Colon (tissue), 2 donors: ENCODE results near the gene ATP8B4.
"Not testable (repeated sequence)": the region's sequence is repeated elsewhere in the genome, so short reads cannot be mapped to it uniquely, and the experiment has no call there.

Experiments used
- FAIRE-seq: peaks from 2 replicates; lab custom pipeline; 2012; peaks lifted over from hg19 to GRCh38; lab: Jason Lieb, UNC
- donor health status: control.
- donor health status: control.

ATP8B4 gene

GRCh38 chr15:50140983-50141382 is 21.9 kb upstream of the ATP8B4 start:
- no peak for FAIRE-seq

DNA sequence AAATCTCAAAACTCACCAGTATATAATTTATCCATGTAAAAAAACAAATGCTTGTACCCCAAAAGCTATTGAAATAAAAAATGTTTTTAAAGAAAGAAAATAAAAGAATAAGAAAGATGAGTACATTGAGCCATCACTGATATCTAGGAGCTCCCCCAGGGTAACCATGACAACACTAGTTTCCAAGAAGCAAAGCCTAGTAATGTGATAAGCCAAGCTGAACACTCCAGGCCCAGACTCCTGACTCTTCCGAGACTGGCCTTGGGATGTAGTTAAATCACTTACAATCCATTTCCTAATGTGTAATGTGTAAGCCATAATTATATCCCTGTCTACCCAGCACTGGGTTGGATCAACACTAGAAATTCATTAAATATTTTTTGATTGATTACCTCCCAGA is 21.1 kb upstream of the ATP8B4 start:
- FAIRE-seq, result no peak

DNA sequence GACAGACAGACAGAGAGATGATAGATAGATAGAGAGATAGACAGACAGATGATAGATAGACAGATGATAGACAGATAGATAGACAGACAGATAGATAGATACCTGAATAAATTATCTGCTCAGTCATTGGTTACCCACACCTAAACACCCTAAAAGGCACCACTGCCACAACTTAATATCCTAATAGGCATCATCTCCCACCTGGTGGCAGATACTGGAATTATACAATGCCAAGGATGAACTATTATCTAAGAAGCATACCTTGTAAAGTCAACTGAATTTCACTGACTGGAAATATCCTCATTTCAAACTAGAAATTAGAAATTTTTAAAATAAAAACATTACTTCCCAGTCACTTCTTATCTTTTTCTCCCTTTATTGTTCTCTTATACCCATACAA is 19.4 kb upstream of the ATP8B4 start:
- no peak for FAIRE-seq

DNA sequence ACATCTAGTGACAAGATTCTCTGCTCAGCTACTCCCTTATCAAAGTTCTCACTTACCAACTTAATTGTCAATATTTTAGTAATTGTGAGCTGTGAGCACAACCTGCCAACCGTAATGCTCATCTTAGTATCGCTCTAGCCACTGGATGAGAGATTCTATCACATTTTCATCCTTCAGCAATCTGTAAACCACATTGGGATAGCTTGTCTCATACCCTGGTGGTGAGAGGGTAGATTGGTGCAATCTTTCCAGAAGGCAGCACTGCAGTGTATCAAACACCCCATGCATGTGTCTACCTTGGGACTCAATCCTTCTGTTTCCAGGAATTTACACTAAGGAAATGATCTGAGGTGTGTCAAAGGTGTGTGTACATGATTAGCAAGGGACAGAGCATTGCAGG is 18.9 kb upstream of the ATP8B4 start:
- FAIRE-seq, result no peak

GRCh38 chr15:50137330-50137761 is 18.3 kb upstream of the ATP8B4 start:
- no peak for FAIRE-seq

GRCh38 chr15:50135031-50135551 is 16.1 kb upstream of the ATP8B4 start:
- FAIRE-seq, result no peak

DNA sequence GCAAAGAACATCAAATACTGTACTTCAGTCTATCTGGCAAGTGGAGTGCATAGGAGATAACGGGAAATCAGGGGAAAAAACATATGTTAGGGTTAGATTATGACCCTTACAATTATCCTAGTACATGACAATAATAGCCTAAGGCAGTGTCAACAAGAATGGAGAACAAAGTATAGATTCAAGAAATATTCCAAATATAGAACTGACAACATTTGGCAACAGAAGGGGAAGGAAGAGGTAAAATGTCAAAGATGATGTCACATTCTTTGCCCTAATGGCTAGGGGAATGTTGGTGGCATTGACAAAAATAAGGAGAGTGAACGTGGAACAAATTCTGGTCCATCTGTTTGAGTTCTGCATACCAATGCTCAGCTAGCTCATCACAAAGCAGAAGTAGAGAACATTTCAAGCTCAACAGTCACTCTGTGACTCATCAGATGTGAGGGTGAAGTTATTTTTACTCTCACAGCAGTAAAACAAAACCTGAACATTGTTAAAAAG is 15.5 kb upstream of the ATP8B4 start:
- no peak for FAIRE-seq

DNA sequence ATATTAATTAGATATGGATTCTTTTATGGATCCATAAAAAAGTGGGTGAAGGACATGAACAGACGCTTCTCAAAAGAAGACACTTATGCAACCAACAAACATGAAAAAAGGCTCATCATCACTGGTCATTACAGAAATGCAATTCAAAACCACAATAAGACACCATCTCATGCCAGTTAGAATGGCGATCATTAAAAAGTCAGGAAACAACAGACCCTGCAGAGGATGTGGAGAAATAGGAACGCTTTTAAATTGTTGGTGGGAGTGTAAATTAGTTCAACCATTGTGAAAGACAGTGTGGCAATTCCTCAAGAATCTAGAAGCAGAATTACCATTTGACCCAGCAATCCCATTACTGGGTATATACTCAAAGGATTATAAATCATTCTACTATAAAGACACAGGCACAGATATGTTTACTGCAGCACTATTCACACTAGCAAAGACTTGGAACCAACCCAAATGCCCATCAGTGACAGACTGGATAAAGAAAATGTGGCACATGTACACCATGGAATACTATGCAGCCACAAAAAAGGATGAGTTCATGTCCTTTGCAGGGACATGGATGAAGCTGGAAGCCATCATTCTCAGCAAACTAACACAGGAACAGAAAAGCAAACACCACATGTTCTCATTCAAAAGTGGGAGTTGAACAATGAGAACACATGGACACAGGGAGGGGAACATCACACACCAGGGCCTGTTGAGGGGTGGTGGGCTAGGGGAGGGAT is 13.4 kb upstream of the ATP8B4 start:
- not testable (repeated sequence) for FAIRE-seq

GRCh38 chr15:50131617-50132016 is 12.6 kb upstream of the ATP8B4 start:
- FAIRE-seq, result no peak

DNA sequence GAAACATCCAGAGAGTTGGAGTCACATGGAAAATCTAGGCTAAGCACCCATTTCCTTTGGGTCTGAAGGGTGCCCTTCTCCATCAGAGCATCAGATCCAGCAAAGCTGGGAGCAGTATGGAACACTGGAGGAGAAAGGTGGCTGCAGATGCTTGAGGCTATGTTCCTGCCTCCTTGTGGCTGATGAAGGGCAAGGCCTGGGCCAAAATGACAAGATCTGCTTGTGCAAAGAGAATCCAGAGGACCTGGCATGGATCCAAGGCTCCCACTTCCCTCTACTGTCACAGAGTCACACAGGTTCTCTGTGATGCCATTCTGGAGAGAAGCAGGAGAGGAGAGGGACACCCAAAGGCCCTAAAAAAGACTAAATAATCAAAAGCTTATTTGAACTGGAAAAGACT is 9.2 kb upstream of the ATP8B4 start:
- FAIRE-seq, result no peak

- no peak for FAIRE-seq
These were observed 8.3 kb upstream of the ATP8B4 start for GRCh38 chr15:50127255-50127777.

DNA sequence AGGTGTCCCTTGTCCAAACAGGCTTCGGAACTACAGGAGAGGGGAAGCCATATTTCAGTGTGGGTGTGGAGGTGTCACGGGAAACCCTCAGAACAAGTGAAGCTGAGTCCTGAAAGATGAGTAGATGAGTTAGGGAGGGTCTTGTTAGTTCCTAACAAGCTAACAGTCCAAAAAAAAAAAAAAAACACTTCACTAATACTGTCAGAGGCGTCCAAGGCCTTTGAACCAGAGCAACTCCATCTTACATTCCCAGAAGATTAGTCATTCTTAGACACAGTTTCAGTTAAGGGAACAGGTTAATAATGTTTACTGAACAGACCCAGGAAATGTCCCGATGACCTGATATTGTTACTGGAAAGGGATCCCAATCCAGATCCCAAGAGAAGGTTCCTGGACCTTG is 7.0 kb upstream of the ATP8B4 start:
- FAIRE-seq, result no peak

GRCh38 chr15:50124631-50125030 is 5.6 kb upstream of the ATP8B4 start:
- FAIRE-seq, result no peak

- no peak for FAIRE-seq
These were observed 5.0 kb upstream of the ATP8B4 start for GRCh38 chr15:50123861-50124557.

DNA sequence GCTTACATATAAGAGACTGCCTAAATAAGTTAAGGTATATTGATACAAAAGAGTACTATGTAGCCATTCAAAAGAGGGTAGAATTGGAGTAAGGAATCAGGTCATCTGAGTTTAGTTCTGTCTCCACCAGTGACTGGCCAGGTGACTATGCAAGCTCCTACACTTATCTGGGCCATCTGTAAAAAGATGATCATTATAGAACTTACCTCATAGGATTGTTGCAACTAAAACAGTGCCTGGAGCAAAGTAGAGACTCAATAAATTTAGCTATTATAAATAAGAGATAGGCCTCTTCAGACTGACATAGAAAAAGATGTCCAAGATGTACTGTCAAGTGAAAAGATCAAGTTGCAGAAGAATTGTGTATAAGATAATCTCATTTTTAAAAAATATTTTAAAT is 1.7 kb upstream of the ATP8B4 start:
- FAIRE-seq, result no peak

DNA sequence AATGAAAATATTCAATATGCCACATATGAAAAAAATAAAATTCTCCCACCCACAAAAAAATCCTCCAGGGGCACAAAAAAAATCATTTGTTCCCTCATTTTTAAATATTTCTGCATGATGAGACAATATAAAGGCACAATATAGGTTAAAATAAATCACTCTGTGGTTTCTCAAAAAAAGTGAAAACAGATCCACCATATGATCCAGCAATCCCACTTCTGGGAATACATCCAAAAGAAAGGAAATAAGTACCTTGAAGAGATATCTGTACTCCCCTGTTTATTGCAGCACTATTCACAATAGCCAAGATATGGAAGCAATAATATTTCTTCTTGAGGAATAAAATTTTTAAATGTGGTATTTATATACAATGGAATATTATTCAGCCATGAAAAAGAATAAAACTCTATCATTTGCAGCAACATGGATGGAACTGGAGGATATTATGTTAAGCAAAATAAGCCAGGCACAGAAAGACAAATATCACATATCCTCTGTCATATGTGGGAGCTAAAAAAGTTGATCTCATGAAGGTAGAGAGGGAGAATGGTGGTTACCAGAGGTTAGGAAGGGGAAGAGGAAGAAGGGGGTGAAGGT is 1.5 kb downstream of the ATP8B4 start:
- no peak for FAIRE-seq

DNA sequence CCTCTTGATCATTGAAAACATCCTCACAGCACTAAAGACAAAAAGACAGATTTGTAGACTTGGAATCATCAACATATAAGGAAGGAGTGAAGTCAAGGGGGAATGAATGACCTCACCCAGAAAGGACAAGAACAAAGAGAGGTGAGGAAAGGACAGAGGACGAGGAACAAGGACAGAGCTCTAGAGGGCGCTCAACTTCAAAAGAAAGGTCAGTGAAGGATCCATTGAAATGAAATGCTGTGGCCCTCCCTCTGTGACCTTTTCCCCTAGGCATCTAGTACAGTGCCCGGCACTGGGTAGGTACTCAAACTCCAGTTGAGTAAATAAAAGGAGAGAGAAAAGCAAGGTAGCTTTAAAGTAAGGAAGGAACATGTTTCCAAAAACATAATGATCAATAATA is 2.6 kb downstream of the ATP8B4 start:
- FAIRE-seq, result no peak

GRCh38 chr15:50113992-50114780 is 4.8 kb downstream of the ATP8B4 start:
- no peak for FAIRE-seq

DNA sequence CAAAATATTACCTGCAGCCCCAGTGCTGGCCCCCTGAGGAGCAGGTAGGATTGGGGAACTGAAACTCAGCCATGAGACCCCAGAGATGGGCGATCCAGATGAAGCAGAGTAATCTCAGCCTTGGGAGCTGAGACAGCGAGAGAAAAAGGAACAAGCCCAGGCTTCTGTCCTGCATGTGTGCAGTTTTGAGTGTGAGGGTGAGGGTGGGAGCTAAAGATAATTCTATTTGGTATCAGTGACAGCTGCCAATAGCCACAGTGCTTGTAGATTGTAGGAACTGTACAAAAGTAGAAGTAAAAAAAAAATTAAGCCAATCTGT is 5.9 kb downstream of the ATP8B4 start:
- FAIRE-seq, result no peak

- FAIRE-seq, result no peak
These were observed 6.4 kb downstream of the ATP8B4 start for GRCh38 chr15:50112488-50113186.

GRCh38 chr15:50110285-50110684 is 8.7 kb downstream of the ATP8B4 start:
- FAIRE-seq, result no peak
